ENCODE measurements around the gene PDE3B. TPM values are rescaled to one million over a fixed set of nuclear protein-coding genes. Genes with fewer than 3 reads are reported as not detected.
"Not testable (repeated sequence)": the region's sequence is repeated elsewhere in the genome, so short reads cannot be mapped to it uniquely, and the experiment has no call there.

Gene PDE3B
- total RNA-seq, 1 donor from 2014 or later, result 26.9 TPM

GRCh38 chr11:14875163-14875562 is 231.6 kb downstream of the PDE3B start:
- Mint-ChIP-seq H3K4me3 (ENCODE audit: low read depth) (no peak overlapping the region), H3K27me3 (no peaks in the 10 kb centered on the region), H3K9me3 (ENCODE audit: low read depth) (no peaks in the 10 kb centered on the region), H3K36me3 (ENCODE audit: insufficient read depth) (peaks cover 9% of the 10 kb centered on the region), H3K4me1 (ENCODE audit: low read depth) (no peaks in the 10 kb centered on the region), H3K27ac (no peak overlapping the region)
- TF ChIP-seq CTCF (IDR thresholded peaks at IDR 0.05; ENCODE audit: unreplicated experiment), result no peak
- DNase-seq (ENCODE audit: low spot score, unreplicated experiment), result no peak

GRCh38 chr11:14881576-14882193 is 238.1 kb downstream of the PDE3B start:
- no peak for DNase-seq (ENCODE audit: low spot score, unreplicated experiment)
- no peaks in the 10 kb centered on the region for H3K27me3 Mint-ChIP-seq
- H3K4me1 Mint-ChIP-seq (ENCODE audit: low read depth), result peaks cover 14% of the 10 kb centered on the region
- H3K27ac Mint-ChIP-seq, result no peak overlapping the region
- peaks cover 4% of the 10 kb centered on the region for H3K9me3 Mint-ChIP-seq (ENCODE audit: low read depth)
- no peak for TF ChIP-seq CTCF (IDR thresholded peaks at IDR 0.05; ENCODE audit: unreplicated experiment)
- H3K4me3 Mint-ChIP-seq (ENCODE audit: low read depth), result no peak overlapping the region
- H3K36me3 Mint-ChIP-seq (ENCODE audit: insufficient read depth), result peaks cover 18% of the 10 kb centered on the region

- H3K4me1 Mint-ChIP-seq (ENCODE audit: low read depth), result peaks cover 18% of the 10 kb centered on the region
- TF ChIP-seq CTCF (IDR thresholded peaks at IDR 0.05; ENCODE audit: unreplicated experiment), result no peak
- H3K27me3 Mint-ChIP-seq, result no peaks in the 10 kb centered on the region
- peaks cover 19% of the 10 kb centered on the region for H3K36me3 Mint-ChIP-seq (ENCODE audit: insufficient read depth)
- no peak for DNase-seq (ENCODE audit: low spot score, unreplicated experiment)
- peaks cover 4% of the 10 kb centered on the region for H3K9me3 Mint-ChIP-seq (ENCODE audit: low read depth)
- no peak overlapping the region for H3K4me3 Mint-ChIP-seq (ENCODE audit: low read depth)
- H3K27ac Mint-ChIP-seq, result no peak overlapping the region
These were observed 238.6 kb downstream of the PDE3B start for GRCh38 chr11:14882196-14882595.

- not testable (repeated sequence) for H3K9me3 Mint-ChIP-seq (ENCODE audit: low read depth); H3K27ac Mint-ChIP-seq; DNase-seq (ENCODE audit: low spot score, unreplicated experiment); H3K4me3 Mint-ChIP-seq (ENCODE audit: low read depth); H3K27me3 Mint-ChIP-seq
- peaks cover 17% of the 10 kb centered on the region for H3K36me3 Mint-ChIP-seq (ENCODE audit: insufficient read depth)
- peaks cover 23% of the 10 kb centered on the region for H3K4me1 Mint-ChIP-seq (ENCODE audit: low read depth)
These were observed 240.1 kb downstream of the PDE3B start for GRCh38 chr11:14883683-14884082.

GRCh38 chr11:14884667-14885273 is 241.2 kb downstream of the PDE3B start:
- no peak for DNase-seq (ENCODE audit: low spot score, unreplicated experiment)
- peaks cover 3% of the 10 kb centered on the region for H3K27me3 Mint-ChIP-seq
- H3K9me3 Mint-ChIP-seq (ENCODE audit: low read depth), result peaks cover 8% of the 10 kb centered on the region
- no peak overlapping the region for H3K4me3 Mint-ChIP-seq (ENCODE audit: low read depth)
- peaks cover 17% of the 10 kb centered on the region for H3K36me3 Mint-ChIP-seq (ENCODE audit: insufficient read depth)
- no peak overlapping the region for H3K27ac Mint-ChIP-seq
- TF ChIP-seq CTCF (IDR thresholded peaks at IDR 0.05; ENCODE audit: unreplicated experiment), result no peak
- peaks cover 23% of the 10 kb centered on the region for H3K4me1 Mint-ChIP-seq (ENCODE audit: low read depth)

- H3K27ac Mint-ChIP-seq, result peak overlapping the region; percentile 63
- H3K36me3 Mint-ChIP-seq (ENCODE audit: insufficient read depth), result peaks cover 19% of the 10 kb centered on the region
- H3K27me3 Mint-ChIP-seq, result peaks cover 6% of the 10 kb centered on the region
- DNase-seq (ENCODE audit: low spot score, unreplicated experiment), result no peak
- H3K4me1 Mint-ChIP-seq (ENCODE audit: low read depth), result peaks cover 25% of the 10 kb centered on the region
- no peak overlapping the region for H3K4me3 Mint-ChIP-seq (ENCODE audit: low read depth)
- TF ChIP-seq CTCF (IDR thresholded peaks at IDR 0.05; ENCODE audit: unreplicated experiment), result no peak
- peaks cover 8% of the 10 kb centered on the region for H3K9me3 Mint-ChIP-seq (ENCODE audit: low read depth)
These were observed 242.9 kb downstream of the PDE3B start for GRCh38 chr11:14886513-14886912.

All from progenitor cell of endocrine pancreas (in vitro differentiated cells).